H54 (cell line): ENCODE data around the gene BRI3BP.
"Not testable (repeated sequence)": the region's sequence is repeated elsewhere in the genome, so short reads cannot be mapped to it uniquely, and the experiment has no call there.

ENCODE experiments used
- DNase-seq: peaks from one replicate; pipeline ENCODE4 v3.0.0; 2011; ENCODE audit warnings: low spot score, mixed read lengths; ENCODE audit not compliant: insufficient read length
- FAIRE-seq: peaks from 3 replicates; lab custom pipeline; 2011; peaks lifted over from hg19 to GRCh38; lab: Jason Lieb, UNC
- POLR2A ChIP-seq: IDR thresholded peaks from 2 replicates; pipeline ENCODE4 v1.6.1; 2011; ENCODE audit warnings: low read depth, mild to moderate bottlenecking, low read length

Gene BRI3BP

DNA sequence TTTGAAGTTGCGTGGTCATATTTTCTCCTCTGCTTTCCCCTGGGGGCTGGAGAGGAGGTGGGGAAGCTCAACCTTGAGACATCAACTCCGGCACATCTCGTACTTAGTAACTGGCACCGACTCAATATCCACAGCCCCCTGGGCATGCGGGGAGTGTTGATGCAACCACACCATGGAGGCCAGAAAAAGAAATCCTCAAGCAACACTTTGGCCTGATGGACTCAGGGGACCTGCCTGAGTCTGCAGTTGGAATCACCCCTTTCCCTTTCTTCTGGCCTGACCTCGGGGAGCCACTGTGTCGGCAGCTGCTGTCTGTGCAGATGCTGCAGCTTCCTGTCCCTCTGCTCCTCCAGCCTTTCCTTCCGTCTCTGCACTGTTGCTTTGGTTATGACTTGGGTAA, 60.4 kb downstream of the BRI3BP start:
- DNase-seq (no peak), FAIRE-seq (no peak)
- TF ChIP-seq POLR2A: no peak

DNA sequence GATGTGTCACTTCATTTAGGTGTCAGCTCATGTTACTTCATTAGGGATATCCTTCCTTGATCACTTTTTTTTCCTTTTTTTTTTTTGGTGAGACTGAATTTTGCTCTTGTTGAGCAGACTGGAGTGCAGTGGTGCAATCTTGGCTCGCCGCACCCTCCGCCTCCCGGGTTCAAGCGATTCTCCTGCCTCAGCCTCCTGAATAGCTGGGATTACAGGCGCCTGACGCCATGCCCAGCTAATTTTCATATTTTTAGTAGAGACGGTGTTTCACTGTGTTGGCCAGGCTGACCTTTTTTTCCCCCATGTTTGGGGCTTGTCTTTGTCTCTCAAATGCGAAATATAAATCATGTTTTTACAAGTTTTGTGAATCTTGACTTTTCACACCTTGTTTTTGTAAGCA, 62.1 kb downstream of the BRI3BP start:
- DNase-seq: no peak
- no peak for TF ChIP-seq POLR2A
- FAIRE-seq: no peak

DNA sequence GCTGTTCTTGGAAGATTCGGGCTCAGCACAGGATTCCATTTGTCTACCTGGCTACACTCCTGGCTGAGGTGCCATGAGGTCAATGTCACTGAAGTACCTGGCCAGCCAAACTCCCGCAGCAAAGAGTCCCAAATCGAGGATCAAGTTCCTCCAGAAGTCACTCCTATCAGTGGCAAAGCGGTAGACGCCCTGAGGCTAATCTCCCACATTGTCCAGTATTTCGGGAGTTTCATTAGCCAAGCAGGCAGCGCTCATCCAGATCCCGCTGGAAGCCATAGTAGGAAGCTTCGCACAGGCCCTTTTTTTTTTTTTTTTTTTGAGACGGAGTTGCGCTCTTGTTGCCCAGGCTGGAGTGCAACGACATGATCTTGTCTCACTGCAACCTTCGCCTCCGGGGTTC, 62.9 kb downstream of the BRI3BP start:
- DNase-seq (no peak), FAIRE-seq (no peak)
- no peak for TF ChIP-seq POLR2A

DNA sequence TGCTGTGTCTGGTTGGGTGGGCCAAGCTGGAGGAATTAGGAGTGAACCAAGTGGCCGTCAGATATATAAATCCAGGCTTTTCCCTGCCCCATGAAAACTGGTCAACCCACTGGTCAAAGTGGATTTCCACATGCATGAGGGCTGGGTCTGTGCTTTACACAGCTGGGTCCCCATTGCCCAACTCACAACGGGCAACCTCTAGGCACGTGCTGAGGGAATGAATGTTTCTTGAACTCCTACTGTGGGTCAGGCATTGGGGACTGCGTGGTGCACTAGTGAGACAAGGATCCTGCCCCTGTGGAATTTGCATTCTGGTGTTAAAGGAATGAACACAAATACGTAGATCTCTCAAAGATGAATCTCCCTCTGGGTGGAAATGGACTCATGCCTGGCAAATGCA, 64.3 kb downstream of the BRI3BP start:
- FAIRE-seq (no peak), DNase-seq (no peak)
- TF ChIP-seq POLR2A: no peak

DNA sequence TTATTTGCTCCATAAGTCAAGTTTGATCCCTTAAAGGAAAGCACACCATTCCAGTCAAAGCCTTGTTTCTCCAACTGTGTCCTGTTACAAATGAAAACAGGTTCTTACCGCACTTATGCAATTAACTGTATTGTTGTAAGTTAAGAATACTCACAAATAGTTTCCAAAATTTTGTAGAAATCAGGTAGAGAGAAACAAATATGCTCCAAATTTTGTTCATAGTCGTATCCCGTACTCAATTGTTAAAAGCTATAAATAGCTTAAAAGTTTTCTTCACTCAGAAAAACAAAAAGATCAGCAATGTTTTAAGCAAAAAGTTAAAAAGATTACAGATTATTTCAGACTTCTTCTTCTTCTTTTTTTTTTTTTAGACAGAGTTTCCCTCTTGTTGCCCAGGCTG, 67.8 kb downstream of the BRI3BP start:
- no peak for FAIRE-seq
- no peak for TF ChIP-seq POLR2A
- no peak for DNase-seq

DNA sequence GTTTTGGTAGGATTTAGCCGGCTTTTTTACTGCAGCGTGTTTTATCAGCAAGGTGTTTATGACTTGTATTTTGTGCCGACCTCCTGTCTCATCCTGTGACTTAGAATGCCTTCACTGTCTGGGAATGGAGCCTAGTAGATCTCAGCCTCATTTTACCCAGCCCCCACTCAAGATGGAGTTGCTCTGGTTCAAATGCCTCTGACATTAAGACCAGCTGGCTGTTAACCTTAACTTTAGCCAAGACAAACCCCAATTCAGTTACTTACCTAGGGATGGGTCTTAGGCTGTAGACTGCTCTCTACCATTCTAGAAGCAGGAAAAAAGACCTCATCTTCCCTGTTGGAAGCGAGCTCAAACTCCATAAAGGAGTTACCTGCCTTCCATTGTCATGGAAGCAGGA, 70.1 kb downstream of the BRI3BP start:
- not testable (repeated sequence) for FAIRE-seq, DNase-seq

DNA sequence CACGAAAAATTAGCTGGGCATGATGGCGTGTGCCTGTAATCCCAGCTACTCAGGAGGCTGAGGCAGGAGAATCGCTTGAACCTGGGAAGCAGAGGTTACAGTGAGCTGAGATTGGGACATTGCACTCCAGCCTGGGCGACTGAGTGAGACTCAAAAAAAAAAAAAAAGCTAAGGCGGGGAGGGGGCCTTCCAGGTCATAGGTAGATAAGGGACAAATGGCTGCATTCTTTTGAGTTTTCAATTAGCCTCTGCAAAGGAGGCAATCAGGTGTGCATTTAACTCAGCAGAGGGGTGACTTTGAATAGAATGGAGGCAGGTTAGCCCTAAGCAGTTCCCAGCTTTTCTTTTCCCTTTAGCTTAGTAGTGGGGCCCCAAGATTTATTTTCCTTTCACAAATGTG, 71.0 kb downstream of the BRI3BP start:
- TF ChIP-seq POLR2A: no peak
- no peak for FAIRE-seq
- DNase-seq: no peak

DNA sequence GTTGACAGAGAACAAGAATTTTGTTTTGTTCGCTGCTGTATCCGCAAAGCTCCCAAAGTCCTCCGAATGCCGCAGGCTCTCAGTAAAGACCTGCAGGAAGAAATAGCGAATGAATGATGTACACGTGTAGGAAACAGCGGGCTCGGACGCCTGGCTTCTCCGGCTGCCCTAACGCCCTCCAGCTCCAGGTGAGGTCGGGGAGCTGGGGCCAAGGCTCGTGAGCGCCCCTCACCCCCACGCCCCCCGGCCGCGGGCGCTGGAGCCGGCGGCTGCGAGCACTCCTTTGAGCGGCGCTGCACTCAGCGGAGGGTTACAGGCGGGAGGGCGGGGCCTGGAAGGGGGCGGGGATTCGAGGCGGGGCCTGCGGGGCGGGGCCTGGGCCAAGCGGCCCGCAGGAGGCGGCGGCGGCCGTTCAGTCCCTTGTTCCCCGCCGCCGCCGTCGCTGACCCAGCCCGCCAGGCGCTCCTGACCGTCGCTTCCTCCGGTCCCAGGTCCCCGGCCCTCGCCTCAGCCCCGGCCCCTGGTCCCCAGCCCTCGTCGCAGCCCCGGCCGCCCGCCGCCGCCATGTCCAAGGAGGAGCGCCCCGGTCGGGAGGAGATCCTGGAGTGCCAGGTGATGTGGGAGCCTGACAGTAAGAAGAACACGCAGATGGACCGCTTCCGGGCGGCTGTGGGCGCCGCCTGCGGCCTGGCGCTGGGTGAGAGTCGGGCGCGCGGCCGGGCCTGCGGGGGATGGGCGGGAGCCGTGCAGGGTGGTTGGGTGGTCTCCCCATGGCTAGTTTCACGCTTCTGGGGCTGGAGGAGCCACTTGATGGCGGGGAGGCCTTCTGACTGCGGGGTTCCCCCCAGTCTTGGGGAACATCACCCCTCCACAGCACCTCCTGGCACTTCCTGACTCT, 71.8 kb downstream of the BRI3BP start, which contains the start of gene AACS:
Gene AACS, plus strand, starts transcription at position 415 of the 898 bp plus-strand sequence. Its CDS starts 150 bp downstream, at position 565.
- FAIRE-seq: no peak
- DNase-seq: peak; percentile 90
- peak; percentile 48; the same call in 1 of the 2 replicates for TF ChIP-seq POLR2A

DNA sequence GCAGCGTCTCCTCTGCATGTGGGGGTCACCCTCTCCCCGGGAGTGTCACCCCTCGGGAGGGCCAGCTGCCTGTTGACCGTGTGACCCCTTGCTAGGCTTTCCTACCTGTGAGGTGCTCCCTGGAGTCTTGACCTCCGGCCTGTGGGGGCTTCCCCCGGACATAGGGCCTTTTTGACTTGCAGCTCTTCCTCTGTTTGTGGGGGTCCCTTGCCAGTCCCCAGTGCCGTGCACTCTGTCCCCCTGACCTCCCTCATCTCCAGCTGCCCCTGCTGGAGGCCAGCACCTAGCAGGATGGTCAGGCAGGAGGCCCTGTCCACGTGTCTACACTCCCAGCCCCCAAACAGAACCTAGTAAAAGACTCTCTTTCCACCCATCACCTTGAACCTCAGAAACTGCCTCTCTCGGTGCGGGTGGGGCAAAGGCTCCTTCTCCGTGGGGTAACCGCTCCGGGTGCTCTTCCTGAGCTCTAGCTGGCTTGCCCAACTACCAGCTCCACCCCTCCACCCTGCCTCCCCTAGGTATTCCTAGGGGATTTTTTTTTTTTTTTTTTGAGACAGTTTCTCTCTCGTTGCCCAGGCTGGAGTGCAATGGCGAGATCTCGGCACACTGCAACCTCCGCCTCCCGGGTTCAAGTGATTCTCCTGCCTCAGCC, 72.6 kb downstream of the BRI3BP start:
- TF ChIP-seq POLR2A: no peak
- FAIRE-seq (no peak), DNase-seq (no peak)

DNA sequence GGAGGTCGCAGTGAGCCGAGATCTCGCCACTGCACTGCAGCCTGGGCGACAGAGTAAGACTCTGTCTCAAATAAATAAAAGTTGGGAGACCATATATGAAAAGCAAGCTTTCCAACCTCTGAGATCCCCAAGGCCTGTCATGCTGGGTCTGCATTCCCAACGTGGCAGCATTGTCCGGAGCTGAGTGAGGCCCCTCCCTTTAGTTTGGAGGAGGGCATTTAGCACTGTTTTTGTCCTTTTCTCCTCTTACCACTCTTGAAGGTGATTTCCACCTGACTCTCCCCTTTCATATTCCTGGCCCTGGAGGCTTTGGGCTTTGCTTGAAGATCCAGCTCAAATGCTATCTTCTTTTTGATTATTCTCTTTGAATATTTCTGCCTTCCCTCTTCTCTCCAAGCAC, 74.9 kb downstream of the BRI3BP start:
- no peak for DNase-seq
- TF ChIP-seq POLR2A: no peak
- no peak for FAIRE-seq

DNA sequence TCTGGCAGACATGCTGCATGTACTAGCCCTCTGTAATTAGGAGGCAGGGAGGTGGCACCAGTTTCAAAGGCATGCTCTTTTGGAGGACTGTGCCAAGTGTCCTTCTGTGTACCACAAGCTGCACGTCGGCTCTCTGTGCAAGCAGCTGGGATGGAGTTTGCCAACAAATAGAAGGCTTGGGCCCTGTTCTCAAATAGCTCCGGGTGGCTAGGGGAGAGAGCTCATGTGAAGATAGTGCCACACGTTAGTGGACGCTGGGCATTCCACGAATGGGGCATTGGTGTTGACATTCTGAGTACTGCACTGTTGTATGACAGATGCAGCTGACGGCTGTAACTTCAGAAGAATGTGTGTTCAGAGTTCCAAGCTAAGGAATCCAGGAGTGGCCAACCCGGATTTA, 76.2 kb downstream of the BRI3BP start:
- FAIRE-seq (no peak), DNase-seq (no peak)
- no peak for TF ChIP-seq POLR2A

DNA sequence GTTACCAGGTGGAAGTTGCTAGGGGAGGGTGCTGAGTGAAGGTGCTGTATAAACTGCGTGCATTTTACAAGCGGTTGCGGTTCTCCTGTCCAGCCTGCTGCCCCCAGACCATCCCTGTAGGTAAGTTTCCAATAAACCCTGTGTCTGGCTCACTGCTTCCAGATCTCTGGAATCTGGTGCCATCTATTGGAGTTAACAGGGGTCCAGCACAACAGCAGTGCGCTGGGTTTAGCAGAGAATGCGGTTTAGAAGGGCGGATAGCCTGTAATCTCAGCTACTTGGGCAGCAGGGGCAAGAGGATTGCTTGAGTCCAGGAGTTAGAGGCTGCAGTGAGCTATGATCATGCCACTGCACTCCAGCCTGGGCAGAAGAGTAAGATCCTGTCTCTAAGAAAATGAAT, 76.7 kb downstream of the BRI3BP start:
- no peak for FAIRE-seq
- no peak for TF ChIP-seq POLR2A
- DNase-seq: no peak

DNA sequence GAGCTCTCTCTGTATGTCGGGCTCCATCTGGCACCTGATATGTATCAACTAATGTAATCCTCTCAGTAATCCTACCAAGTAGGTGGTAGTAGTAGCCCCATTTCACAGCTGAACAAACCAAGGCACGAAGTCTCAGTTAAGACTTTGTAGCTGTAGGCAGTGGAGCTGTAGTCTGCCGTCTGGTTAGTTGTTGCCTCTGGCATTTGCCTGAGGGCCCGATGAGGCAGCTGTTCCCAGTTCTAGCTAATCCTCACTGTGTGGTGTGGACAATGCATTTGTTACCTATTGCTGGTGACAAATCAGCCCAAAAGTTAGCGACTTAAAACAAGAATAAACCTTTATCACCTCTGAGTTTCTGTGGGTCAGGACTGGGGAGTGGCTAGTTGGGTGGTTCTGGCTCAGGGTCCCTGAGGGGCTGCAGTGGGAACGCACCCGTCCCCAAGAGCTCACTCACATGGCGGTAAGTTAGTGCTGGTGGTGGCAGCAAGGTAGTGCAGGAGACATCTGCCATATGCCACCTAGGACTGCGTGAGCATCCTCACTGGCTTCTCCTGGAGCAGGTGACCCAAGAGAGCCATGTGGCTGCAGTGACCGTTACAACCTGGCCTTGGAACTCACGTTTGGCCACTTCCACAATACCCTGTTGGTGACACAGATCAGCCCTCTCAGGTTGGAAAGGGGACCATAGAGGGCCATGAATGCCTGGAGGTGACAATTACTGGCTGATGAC, 77.4 kb downstream of the BRI3BP start:
- DNase-seq: no peak
- FAIRE-seq: no peak
- no peak for TF ChIP-seq POLR2A

DNA sequence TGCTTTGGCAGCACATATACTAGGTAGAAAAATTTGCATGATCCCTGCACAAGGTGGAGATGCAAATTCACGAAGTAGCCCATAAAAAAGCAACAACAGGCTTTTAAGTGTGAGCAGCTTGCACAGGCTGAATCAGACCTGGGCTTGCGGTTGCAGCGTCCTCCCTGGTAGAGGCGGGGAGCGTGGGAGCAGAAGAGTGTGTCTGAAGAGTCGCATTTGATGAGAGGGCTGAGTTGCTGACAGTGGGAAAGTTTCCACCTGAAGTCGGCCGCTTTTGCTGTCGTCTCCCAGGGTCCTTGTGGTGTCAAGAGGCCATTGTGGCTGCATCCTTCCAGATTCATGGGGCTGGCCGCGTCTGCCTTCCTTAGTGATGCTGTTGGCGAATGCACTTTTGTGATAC, 78.0 kb downstream of the BRI3BP start:
- DNase-seq: no peak
- no peak for FAIRE-seq
- no peak for TF ChIP-seq POLR2A

DNA sequence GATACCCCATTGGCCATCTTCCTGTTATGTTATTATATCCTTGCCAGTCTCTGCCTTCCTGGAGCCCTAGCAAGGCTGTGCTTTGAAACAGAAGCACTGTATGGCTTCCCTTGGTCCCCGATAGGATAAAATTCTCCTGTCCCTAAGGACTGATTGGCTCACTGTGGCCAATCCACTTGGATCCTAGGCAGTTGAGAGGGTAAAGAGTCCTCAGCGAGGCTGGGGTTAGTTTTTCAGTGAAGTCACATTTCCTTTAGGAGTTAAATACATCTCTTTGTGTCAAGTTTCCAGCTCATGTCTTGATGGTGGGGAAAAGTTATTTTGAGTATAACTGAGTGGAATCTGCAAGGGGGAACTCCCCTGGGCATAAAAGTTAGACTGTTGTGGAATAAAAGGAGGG, 79.1 kb downstream of the BRI3BP start:
- TF ChIP-seq POLR2A: no peak
- DNase-seq (no peak), FAIRE-seq (no peak)

DNA sequence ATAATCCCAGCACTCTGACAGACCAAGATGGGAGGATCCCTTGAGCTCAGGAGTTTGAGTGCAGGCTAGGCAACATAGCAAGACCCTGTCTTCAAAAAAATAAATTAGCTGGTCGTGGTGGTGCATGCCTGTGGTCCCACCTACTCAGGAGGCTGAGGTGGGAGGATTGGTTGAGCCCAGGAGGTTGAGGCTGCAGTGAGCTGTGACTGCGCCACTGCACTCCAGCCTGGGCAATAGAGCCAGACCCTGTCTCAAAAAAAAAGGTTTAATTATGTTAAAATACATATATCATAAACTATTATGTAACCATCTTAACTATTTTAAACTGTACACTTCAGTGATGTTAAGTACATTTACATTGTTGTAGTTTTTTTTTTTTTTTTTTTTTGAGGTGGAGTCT, 80.8 kb downstream of the BRI3BP start:
- FAIRE-seq, DNase-seq: not testable (repeated sequence)
